A549 (cell line): ENCODE results near the gene RGS6.

Experiments
- BHLHE40 ChIP-seq: IDR thresholded peaks from 2 replicates; pipeline ENCODE4 v1.6.1; 2012; ENCODE audit warnings: low read depth, low read length, inconsistent platforms
- CBX8 ChIP-seq: fragments of 200-600 bp; sonication (generic); IDR thresholded peaks from 2 replicates; pipeline ENCODE4 v1.6.1; 2016
- CEBPB ChIP-seq, 2 experiments: fragments of >200 bp in 1 of 2; sonication (Bioruptor Twin) in 1 of 2; formaldehyde crosslinking in 1 of 2; IDR thresholded peaks; 2 replicates each; pipeline ENCODE4 v1.6.1; 2012 to 2016
- CTCF ChIP-seq: fragments of >200 bp; sonication (Bioruptor Twin); formaldehyde crosslinking; IDR thresholded peaks from 3 replicates; pipeline ENCODE4 v1.5.1; 2016
- EHMT2 ChIP-seq: fragments of 200-600 bp; sonication (generic); IDR thresholded peaks from 2 replicates; pipeline ENCODE4 v1.6.1; 2016; ENCODE audit warnings: antibody characterized with exemption, low read depth, mild to moderate bottlenecking, moderate library complexity
- EP300 ChIP-seq, 2 experiments: fragments of >200 bp; sonication (Bioruptor Twin); formaldehyde crosslinking; IDR thresholded peaks; 2 replicates in 1 of 2; 3 replicates in 1 of 2; pipeline ENCODE4 v1.6.1; 2016 to 2017
- HOXB5 ChIP-seq: fragments of 250-450 bp; sonication (Bioruptor Pico); IDR thresholded peaks from 2 replicates; pipeline ENCODE4 v1.5.0; 2020; ENCODE audit warnings: mild to moderate bottlenecking, moderate library complexity
- MAX ChIP-seq: IDR thresholded peaks from 2 replicates; pipeline ENCODE4 v1.6.1; 2012
- POLR2A ChIP-seq: IDR thresholded peaks from 2 replicates; pipeline ENCODE4 v1.6.1; 2012; ENCODE audit warnings: mild to moderate bottlenecking, low read length
- RAD21 ChIP-seq, 2 experiments: fragments of >200 bp in 1 of 2; sonication (Bioruptor Twin) in 1 of 2; formaldehyde crosslinking in 1 of 2; IDR thresholded peaks in 1 of 2; conservative IDR thresholded peaks in 1 of 2; 2 replicates in 1 of 2; 3 replicates in 1 of 2; pipeline ENCODE4 v1.6.1; 2012 to 2018; ENCODE audit warnings: inconsistent platforms in 1 of 2
- RFX5 ChIP-seq: fragments of 450-650 bp; IDR thresholded peaks from 2 replicates; pipeline ENCODE4 v1.7.1; 2014; ENCODE audit warnings: antibody characterized with exemption, mild to moderate bottlenecking, moderate library complexity
- RNF2 ChIP-seq: fragments of 200-600 bp; sonication (generic); IDR thresholded peaks from 2 replicates; pipeline ENCODE4 v1.6.1; 2016; ENCODE audit warnings: low read depth, mild to moderate bottlenecking, antibody characterized with exemption, moderate library complexity, borderline replicate concordance
- ZC3H11A ChIP-seq: fragments of 450-650 bp; IDR thresholded peaks from 2 replicates; pipeline ENCODE4 v1.6.1; 2014; ENCODE audit warnings: antibody characterized with exemption, mild to moderate bottlenecking

- TF ChIP-seq ZC3H11A = no peak
- no peak for TF ChIP-seq POLR2A
- TF ChIP-seq RFX5 = no peak
- TF ChIP-seq CEBPB (IDR thresholded peaks at IDR 0.05) = no peak
- no peak for TF ChIP-seq RNF2
- no peak for TF ChIP-seq RAD21 (conservative IDR thresholded peaks at IDR 0.05 in 1 of 2, IDR thresholded peaks at IDR 0.05 in 1 of 2)
- TF ChIP-seq CTCF = no peak
- no peak for TF ChIP-seq EP300 (IDR thresholded peaks at IDR 0.05)
- no peak for TF ChIP-seq BHLHE40
- no peak for TF ChIP-seq HOXB5 (CRISPR knock-in tag)
- TF ChIP-seq MAX = no peak
- no peak for TF ChIP-seq CBX8
- TF ChIP-seq EHMT2 = no peak
Measured at GRCh38 chr14:72305561-72305960, 373.3 kb downstream of the RGS6 start.
